Activated T-helper 1 cell treated with anti-CD3 and anti-CD28 coated beads, Interleukin-2, amount 50 U/mL, for 16 hours (primary cell): ENCODE data around the gene ACOT9.
A peak's percentile ranks its signal among the peaks of the same experiment; 100 is the strongest.
"Not testable (repeated sequence)": the region's sequence is repeated elsewhere in the genome, so short reads cannot be mapped to it uniquely, and the experiment has no call there.

Experiments
- DNase-seq, 2 donors: peaks; one replicate each; pipeline ENCODE4 v3.0.0-alpha.2; 2020; ENCODE audit warnings: low read depth in 1 of 2, low spot score in 1 of 2

The ACOT9 gene, protein sequence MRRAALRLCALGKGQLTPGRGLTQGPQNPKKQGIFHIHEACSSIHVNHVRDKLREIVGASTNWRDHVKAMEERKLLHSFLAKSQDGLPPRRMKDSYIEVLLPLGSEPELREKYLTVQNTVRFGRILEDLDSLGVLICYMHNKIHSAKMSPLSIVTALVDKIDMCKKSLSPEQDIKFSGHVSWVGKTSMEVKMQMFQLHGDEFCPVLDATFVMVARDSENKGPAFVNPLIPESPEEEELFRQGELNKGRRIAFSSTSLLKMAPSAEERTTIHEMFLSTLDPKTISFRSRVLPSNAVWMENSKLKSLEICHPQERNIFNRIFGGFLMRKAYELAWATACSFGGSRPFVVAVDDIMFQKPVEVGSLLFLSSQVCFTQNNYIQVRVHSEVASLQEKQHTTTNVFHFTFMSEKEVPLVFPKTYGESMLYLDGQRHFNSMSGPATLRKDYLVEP

DNA sequence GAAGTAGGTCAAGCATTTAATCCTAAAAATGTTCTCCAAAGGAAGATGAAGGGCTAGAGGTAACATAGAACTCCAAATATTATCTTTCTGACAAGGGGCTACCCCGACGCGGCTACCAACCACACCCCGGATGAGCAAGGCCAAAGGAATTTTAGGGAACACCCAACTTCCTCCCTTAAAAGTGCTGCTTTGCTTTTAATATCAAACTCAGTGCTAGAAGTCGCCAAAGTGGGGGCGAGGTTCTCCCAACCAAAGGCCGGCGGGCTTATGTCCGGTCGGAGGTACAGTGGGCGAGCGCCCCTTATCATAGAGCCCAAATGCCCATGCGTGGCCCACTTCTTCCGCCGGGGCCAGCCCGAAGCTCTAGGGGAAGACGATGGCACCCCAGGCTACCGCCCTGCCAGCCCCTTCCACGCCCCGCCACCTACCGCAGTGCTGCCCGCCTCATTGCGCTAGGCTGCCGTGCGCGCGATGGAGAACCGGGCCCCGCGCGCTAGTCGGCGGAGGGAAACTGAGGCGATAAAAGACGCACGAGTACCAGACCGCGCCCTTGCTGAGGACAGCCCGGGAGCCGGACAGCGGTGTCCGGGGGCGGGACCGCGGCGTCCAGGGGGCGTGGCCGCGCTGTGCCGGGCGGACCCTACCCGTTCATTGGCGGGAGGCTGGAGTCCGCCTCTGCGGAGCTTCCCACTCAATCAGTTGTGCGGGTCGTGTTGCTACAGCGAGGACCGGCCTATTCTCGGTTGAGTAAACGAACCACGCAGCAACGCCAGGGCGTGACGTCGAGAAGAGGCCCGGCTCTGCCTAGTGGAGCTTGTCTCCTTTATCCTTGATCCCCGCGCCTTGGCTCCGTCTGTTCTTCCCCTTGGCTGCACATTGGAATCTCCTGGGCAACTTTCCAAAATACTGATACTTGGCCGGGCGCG lies at the start of gene ACOT9:
Gene ACOT9 (minus strand): TSS at position 580 of the 926 bp plus-strand sequence. CDS start 132 bp downstream, at position 448.
- DNase-seq, result peak; percentile 21 to 53

DNA sequence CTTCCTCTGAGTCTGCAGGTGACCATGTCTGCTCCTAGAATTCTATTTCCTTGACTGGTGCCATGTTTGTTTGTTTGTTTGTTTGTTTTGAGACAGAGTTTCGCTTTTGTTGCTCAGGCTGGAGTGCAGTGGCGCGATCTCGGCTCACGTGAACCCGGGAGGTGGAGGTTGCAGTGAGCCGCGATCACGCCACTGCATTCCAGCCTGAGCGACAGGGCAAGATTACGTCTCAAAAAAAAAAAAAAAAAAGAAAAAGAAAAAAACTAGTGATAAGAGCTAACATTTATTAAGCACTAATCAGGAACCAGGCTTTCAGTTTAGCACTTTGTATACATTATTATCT lies 47.0 kb upstream of the ACOT9 start:
- no peak for DNase-seq

DNA sequence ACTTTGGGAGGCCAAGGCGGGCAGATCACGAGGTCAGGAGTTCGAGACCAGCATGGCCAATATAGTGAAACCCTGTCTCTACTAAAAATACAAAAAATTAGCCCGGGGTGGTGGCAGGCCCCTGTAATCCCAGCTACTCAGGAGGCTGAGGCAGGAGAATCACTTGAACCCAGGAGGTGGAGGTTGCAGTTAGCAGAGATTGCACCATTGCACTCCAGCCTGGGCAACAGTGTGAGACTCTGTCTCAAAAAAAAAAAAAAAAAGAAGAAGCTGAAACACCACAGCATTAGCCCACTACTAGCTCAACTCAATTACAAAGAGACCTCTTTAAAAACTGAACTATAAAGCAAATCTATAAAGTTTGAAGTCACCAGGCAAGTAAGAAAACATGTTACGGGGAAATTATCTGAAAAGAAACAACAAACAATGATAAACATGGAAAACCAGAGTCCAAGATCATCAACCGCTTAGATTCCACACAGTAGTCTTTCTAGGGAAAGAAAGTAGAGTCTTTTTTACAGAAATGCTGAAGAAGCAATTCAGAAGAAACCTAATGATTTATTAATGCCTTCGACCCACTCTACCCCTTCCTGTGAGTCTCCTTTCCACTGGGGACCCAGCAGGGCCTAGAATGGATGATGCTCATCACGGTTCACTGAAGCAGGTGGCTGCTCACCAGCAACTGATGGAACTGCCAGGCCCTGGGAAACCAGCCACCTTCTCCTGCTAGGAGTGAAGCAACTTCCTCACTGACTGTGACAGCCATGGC lies 46.5 kb upstream of the ACOT9 start:
- DNase-seq, result no peak

DNA sequence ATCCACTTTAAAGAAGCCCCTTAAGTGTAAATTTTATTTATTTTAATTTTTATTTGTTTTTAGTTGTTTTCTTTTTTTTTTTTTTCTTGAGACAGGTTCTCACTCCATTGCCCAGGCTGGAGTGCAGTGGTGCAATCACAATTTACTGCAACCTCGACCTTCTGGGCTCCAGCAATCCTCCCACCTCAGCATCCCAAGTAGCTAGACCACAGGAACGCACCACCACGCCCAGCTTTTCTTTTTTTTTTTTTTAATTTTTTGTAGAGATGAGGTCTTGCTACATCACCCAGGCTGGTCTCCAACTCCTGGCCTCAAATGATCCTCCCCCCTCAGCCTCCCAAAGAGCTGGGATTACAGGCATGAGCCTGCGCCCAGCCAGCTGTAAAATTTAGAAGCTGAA lies 45.9 kb upstream of the ACOT9 start:
- no peak for DNase-seq

DNA sequence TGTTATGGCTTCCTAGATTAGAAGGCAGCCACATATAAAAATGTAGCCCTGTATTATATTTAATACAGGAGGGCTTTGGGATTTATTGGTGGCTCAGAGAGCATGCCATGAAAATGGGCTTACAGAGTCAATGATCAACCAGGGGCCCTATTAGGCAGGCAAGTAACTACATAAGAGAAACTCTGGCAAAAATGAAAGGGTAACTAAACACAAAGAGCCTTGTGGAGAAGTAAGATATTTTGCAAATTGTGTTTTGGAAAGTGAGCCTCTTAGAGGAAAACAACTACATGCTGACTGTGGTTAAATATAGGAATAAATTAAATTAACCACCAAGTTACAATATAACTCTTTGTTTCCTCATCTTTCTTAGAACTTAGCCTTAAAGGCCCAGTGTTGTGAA lies 45.4 kb upstream of the ACOT9 start:
- DNase-seq, result no peak

DNA sequence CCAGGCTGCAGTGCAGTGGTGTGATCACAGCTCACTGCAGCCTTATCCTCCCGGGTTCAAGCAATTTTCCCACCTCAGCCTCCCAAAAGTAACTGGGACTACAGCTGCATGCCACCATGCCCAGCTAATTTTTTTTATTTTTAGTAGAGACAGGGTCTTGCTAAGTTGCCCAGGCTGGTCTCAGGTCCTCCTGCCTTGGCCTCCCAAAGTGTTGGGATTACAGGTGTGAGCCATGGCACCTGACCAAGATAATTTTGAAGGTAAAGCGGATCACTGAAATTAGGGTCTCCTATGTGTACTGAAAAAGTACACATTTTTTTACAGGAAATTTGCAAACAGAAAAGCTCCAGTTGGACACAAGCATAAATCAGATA lies 44.7 kb upstream of the ACOT9 start:
- DNase-seq, result no peak

DNA sequence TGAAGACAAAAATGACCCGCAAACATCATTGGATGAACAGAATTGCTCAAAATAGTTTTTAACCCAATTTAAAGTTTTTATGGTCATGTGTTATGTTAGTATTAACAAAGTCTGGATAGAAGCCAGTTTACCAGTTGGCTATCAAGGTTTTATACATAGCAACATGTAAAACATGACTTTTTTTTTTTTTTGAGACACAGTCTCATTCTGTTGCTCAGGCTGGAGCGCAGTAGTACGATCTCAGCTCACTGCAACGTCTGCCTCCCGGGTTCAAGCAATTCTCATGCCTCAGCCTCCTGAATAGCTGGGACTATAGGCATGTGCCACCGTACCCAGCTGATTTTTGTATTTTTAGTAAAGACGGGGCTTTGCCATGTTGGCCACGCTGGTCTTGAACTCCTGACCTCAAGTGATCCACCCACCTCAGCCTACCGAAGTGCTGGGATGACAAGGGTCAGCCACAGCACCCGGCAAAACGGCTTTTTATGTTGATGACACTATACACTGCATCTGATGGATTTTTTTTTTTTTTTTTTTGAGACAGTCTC lies 43.3 kb upstream of the ACOT9 start:
- DNase-seq, result no peak

DNA sequence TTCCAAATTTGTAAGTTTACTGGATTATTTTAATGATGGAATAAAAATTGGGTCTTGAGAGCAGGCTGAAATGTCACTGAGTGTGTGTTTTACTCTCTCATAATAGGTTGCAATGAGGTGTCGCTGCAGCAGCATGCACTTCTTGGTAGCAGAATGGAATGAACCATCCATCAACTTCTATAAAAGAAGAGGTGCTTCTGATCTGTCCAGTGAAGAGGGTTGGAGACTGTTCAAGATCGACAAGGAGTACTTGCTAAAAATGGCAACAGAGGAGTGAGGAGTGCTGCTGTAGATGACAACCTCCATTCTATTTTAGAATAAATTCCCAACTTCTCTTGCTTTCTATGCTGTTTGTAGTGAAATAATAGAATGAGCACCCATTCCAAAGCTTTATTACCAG lies 42.5 kb upstream of the ACOT9 start:
- no peak for DNase-seq

DNA sequence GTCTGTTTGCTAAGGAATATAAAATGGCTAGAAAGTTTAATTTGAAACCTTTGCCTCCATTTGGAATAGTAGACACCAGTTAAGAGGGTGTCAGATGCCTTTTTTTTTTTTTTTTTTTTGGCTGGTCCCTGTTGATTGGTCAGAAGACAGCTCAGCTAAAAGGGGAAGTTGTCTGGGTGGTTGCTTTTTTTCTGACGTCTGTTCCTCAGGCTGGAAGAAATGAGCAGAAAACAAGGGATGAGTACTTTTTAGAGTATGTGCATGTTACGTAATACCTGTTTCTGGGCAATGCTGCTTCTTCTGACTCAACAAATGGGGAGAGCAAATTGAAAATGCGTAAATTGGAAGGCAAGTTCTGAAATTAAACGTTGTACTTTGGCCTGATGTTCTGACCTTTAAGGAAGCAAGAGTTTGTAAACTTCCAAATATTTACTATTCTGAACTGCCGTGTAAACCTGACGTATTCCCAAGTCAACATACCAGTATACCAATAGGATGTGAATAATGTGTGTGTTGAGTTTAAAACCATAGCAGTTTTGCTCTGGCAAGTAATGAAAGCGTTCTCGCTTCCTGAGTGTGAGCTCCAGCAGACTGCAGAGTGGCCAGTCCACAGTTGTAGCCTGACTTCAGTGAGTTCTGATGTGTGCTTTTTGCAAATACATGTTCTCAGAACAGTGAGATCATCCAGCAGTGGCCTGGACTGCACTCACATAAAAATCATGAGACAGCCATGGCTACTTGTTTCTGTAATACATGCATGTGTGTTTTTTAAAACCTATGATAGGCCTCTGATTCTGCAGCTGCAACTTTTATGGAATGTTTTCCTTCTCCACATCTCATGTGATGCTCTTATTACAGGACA lies 41.6 kb upstream of the ACOT9 start:
- DNase-seq, result no peak

DNA sequence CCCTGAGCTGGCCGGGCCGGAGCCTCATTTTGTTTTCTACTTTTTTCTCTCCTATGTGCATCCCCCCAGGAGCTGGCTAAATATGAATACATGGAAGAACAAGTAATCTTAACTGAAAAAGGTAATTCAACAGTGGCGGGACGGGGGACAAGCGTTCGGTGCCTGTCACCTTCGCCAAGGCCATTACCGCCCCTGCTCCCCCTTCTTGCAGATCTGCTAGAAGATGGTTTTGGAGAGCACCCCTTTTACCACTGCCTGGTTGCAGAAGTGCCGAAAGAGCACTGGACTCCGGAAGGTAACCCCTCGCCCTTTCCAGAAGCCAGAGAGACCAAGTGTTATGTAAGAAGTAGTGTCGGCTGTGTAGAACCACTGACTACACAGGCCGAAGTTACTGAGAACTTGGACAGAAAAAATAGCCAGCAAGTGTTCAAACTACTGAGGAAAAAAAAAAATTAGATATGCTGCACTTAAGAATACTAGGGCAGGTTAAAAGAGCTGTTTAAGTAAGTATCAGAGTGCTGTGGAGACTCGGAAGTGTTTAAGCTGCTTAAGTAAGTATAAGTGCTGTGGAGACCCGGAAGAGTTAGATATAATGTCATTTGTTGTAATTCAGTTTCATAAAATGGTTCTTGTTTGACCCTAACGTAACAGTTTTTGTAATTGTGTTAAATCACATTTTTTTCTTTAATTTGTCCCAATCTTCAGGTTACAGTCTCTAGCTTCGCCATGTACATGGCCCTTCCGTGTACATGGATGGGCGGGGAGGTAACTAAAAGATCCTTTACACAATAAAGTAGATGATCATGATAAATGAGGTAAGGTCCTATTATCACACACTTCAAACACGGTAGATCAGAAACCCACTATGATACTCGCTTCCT lies 40.8 kb upstream of the ACOT9 start:
- no peak for DNase-seq

DNA sequence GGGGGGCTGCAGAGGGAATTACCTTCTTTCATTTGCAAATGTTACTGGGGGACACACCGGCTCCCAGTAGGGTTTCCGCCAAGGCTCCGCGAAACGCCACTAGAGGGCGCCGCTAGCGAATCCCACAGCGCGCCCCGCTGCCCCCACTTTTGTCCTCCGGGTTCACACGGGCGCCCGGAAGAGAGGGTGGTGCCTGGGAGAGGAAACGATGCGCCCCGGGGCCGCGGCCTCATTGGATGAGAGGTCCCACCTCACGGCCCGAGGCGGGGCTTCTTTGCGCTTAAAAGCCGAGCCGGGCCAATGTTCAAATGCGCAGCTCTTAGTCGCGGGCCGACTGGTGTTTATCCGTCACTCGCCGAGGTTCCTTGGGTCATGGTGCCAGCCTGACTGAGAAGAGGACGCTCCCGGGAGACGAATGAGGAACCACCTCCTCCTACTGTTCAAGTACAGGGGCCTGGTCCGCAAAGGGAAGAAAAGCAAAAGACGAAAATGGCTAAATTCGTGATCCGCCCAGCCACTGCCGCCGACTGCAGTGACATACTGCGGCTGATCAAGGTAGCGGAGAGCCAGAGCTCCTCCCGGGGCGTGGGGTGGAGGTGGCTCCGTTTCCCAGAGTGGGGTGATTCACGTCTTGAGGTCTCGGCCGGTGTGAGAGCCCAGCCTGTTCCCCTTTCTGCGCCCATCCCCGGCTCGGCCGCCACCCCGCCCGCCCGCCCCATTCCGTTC lies 40.0 kb upstream of the ACOT9 start, which contains the start of gene SAT1:
Gene SAT1 (plus strand): TSS at position 311 of the 726 bp plus-strand sequence. CDS start 179 bp downstream, at position 490.
- peak; percentile 82 to 85 for DNase-seq

DNA sequence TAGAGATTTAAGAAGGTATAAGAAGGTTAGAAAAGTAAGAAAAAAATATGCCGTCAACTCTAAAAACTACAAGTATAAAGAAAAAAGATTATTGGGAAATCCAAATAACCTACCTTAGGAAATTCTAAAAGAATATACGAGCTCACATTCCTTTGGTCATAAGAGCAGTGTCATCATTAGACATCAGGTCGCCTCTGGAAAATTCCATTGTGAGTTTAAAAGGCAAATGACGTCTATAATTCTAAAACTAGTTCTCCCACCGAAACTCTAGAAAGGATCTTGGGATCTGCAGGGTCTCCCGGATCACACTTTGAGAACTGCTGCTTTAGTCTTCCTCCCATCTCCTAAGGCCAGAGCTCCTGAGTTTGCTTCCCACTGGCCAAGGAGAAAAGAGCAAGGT lies 39.4 kb upstream of the ACOT9 start:
- no peak for DNase-seq

DNA sequence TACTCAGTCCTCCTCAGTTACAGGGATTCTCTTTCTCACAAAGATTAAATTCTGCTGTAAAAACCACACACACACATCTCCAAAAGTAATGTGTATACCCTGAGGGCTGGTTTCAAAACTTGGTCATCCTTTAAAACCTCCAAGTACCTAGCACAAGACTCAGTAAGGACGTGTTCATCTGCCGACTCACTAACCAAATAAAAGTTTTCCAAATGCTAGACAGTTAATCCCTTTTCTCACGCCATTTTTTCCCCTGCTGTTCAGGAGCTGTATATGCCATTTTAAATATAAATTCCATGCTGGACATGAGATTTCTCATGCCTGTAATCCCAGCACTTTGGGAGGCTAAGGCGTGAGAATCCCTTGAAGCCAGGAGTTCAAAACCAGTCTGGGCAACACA lies 35.9 kb upstream of the ACOT9 start:
- DNase-seq, result no peak

DNA sequence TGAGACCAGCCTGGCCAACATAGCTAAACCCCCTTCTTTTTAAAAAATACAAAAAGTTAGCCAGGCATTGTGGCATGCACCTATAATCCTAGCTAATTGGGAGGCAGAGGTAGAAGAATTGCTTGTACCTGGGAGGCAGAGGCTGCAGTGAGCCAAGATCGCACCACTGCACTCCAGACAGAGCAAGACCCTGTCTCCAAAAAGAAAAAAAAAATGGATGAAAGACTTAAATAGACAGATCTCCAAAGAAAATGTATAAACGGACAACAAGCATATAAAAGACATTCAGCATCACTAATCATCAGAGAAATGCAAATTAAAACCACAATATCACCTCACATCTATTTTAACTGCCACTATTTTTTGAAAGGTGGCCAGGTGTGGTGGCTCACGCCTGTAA lies 33.3 kb upstream of the ACOT9 start:
- DNase-seq, result no peak

DNA sequence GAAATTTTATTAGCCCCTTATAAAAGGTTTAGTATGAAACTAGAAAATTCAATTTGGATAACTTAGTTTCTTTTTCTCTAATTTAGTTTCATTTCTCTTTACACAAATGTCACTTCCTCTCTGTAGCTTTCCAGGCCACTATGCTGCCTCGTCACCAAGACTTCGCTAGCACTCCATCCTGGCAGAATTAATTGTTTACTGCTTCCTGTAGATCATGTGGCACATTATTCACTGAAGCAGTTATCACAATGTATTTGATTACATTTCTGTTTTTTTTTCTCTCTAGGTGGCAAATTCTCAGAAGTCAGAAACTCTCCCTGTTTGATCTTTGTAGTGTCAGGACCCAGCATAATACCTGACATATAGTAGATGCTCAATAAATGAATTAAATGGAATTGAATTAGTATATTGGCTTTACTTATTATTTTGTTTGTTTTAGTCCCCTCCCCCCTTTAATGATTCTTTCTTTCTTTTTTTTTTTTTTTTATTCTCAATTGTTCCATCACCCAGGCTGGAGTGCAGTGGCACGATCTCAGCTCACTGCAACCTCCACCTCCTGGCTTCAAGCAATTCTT lies 30.6 kb upstream of the ACOT9 start:
- peak in 1 of 2 donors; percentile 11 for DNase-seq

DNA sequence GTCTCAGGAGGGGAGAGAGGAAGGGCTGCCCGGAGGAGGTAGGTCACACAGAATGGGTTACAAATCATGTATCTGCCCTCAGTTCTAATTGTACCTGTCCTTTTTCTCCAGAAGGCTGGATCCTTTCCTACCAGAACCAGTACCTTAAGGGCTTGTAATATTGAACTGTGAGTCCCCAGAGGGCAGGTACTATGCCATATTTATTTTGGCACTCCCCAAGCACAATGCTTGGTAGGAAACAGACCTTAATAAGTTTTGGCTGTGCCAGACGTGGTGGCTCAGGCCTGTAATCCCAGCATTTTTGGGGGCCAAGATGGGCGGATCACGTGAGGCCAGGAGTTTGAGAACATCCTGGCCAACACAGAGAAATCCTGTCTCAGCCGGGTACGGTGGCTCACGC lies 28.0 kb upstream of the ACOT9 start:
- not testable (repeated sequence) for DNase-seq

DNA sequence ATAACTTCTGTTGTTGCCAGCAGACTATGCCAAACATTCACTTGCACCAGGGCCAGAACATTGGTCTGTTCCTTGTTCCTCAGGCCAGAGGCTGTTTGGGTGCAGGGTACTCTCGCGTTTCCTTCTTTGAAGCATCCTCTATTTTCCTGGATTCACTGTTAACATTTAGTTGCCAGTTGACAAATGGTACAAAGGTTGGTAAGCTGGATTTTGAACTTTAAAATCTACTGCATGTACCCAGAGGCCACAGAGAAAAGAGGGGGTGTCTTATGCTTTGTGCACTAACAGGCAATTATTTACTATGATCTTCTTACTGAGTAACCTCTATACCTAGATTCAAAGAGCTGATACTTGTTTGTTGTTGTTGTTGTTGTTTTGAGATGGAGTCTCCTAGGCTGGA lies 27.1 kb upstream of the ACOT9 start:
- DNase-seq, result no peak
